ENCODE measurements around the gene LRCH1.

- no peak for TF ChIP-seq CTCF (IDR thresholded peaks at IDR 0.05)
- no peak for TF ChIP-seq FOSL2 (IDR thresholded peaks at IDR 0.05; ENCODE audit: borderline replicate concordance, low read depth)
- no peak for TF ChIP-seq YY1 (IDR thresholded peaks at IDR 0.05; ENCODE audit: low read depth)
- TF ChIP-seq ZBTB33 (IDR thresholded peaks at IDR 0.05; ENCODE audit: borderline replicate concordance, low read depth) = no peak
- TF ChIP-seq RFX5 (IDR thresholded peaks at IDR 0.05; ENCODE audit: low read length) = no peak
- no peak for TF ChIP-seq GATA2 (CRISPR knock-in tag; IDR thresholded peaks at IDR 0.05)
- no peak for TF ChIP-seq USF2 (IDR thresholded peaks at IDR 0.05; ENCODE audit: borderline replicate concordance, low read depth, low read length)
- TF ChIP-seq POLR2AphosphoS5 (IDR thresholded peaks at IDR 0.05; ENCODE audit: low read depth, low read length) = no peak
- no peak for TF ChIP-seq RXRA (IDR thresholded peaks at IDR 0.05; ENCODE audit: borderline replicate concordance, low read depth)
- no peak for TF ChIP-seq PBX3 (IDR thresholded peaks at IDR 0.05)
- TF ChIP-seq EP300 (IDR thresholded peaks at IDR 0.05; ENCODE audit: borderline replicate concordance in 1 of 2, low read depth in 1 of 2, low read length in 1 of 2) = no peak
- TF ChIP-seq SIN3A (IDR thresholded peaks at IDR 0.05; ENCODE audit: borderline replicate concordance, low read depth, low read length) = no peak
Observed at GRCh38 chr13:46745706-46746105, 192.7 kb downstream of the LRCH1 start.

Measured in SK-N-SH (cell line).